Mesothelial cell of epicardium (in vitro differentiated cells): Measurements from ENCODE around the gene MAD2L2. TPM values are rescaled to one million over a fixed set of nuclear protein-coding genes. Genes with fewer than 3 reads are reported as not detected.

Experiments
- DNase-seq, 2 experiments: peaks; one replicate each; pipeline ENCODE4 v3.0.0; 2021; ENCODE audit warnings: low spot score in 2 of 2; ENCODE audit not compliant: unreplicated experiment in 2 of 2
- H3K27ac Mint-ChIP-seq: 2 replicates; pipeline ENCODE4 v1.8.0; 2021; ENCODE audit warnings: mixed read lengths
- H3K27me3 Mint-ChIP-seq: 2 replicates; pipeline ENCODE4 v1.8.0; 2021; ENCODE audit warnings: low read depth, mixed read lengths
- H3K36me3 Mint-ChIP-seq: 2 replicates; pipeline ENCODE4 v1.8.0; 2021; ENCODE audit warnings: mixed read lengths
- H3K4me1 Mint-ChIP-seq: 2 replicates; pipeline ENCODE4 v1.8.0; 2021; ENCODE audit warnings: mixed read lengths
- H3K4me3 Mint-ChIP-seq: 2 replicates; pipeline ENCODE4 v1.8.0; 2021; ENCODE audit warnings: mild to moderate bottlenecking, moderate library complexity, mixed read lengths
- H3K9me3 Mint-ChIP-seq: 2 replicates; pipeline ENCODE4 v1.8.0; 2021; ENCODE audit warnings: mixed read lengths
- total RNA-seq: library from RNA; stranded (reverse); gene quantifications from 3 replicates; pipeline ENCODE4 v1.2.1, GENCODE V29; 2021
- TF ChIP-seq, protein P1 (sequence below): fragments of 200-600 bp; sonication (generic); IDR thresholded peaks from one replicate; pipeline ENCODE4 v1.5.0; 2021; ENCODE audit warnings: antibody characterized with exemption; ENCODE audit not compliant: unreplicated experiment

MAD2L2 gene
- total RNA-seq, 1 donor from 2014 or later: 56.3 TPM

DNA sequence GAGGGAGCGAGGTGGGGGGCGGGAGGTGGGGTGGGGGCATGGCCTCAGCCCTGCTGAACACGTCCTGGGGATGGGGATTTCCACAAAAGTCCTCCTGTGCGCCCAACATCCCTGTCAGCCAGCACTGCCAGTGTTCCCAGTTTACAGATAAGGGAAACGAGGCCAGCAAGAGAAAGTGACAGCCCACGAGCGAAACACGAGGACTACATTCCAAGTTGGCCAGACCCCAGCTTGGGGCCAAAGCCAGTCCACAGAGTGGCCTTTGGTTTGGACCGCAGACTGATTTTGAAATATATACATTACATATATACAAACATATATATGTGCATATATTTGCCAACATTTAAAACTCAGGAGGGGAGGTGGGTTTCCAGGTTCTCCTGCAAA, 31.7 kb downstream of the MAD2L2 start:
- H3K4me3 Mint-ChIP-seq: no peak overlapping the region
- no peak overlapping the region for H3K27ac Mint-ChIP-seq
- H3K36me3 Mint-ChIP-seq: no peaks in the 10 kb centered on the region
- TF ChIP-seq, protein P1, sequence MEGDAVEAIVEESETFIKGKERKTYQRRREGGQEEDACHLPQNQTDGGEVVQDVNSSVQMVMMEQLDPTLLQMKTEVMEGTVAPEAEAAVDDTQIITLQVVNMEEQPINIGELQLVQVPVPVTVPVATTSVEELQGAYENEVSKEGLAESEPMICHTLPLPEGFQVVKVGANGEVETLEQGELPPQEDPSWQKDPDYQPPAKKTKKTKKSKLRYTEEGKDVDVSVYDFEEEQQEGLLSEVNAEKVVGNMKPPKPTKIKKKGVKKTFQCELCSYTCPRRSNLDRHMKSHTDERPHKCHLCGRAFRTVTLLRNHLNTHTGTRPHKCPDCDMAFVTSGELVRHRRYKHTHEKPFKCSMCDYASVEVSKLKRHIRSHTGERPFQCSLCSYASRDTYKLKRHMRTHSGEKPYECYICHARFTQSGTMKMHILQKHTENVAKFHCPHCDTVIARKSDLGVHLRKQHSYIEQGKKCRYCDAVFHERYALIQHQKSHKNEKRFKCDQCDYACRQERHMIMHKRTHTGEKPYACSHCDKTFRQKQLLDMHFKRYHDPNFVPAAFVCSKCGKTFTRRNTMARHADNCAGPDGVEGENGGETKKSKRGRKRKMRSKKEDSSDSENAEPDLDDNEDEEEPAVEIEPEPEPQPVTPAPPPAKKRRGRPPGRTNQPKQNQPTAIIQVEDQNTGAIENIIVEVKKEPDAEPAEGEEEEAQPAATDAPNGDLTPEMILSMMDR: no peak
- peaks cover 8% of the 10 kb centered on the region for H3K4me1 Mint-ChIP-seq
- no peak for DNase-seq
- H3K27me3 Mint-ChIP-seq: peaks cover 60% of the 10 kb centered on the region
- no peaks in the 10 kb centered on the region for H3K9me3 Mint-ChIP-seq

DNA sequence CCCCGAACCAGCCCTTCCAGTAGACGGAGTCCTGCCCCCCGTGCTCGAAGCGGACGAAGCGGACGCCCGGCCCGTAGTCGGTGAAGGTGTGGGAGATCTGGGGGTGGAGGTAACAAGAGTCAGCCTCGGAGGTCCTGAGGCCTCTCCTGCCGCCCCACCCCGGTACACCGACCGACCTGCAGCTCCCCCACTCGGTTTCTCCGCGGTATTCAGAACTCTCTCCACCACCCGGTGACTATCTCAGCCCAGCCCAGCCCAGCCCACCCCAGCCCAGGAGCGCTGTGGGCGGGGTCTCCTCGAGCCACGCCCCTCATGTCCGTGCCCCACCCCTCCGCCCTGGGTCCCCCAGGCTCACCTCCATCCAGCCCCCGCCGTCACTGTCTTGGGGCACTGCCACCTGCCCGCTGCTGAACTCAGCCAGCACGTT, 32.2 kb downstream of the MAD2L2 start:
- Mint-ChIP-seq H3K9me3 (no peaks in the 10 kb centered on the region), H3K27ac (no peak overlapping the region), H3K4me1 (peaks cover 8% of the 10 kb centered on the region), H3K27me3 (peaks cover 60% of the 10 kb centered on the region), H3K36me3 (no peaks in the 10 kb centered on the region), H3K4me3 (no peak overlapping the region)
- TF ChIP-seq, protein P1: no peak
- DNase-seq: no peak

DNA sequence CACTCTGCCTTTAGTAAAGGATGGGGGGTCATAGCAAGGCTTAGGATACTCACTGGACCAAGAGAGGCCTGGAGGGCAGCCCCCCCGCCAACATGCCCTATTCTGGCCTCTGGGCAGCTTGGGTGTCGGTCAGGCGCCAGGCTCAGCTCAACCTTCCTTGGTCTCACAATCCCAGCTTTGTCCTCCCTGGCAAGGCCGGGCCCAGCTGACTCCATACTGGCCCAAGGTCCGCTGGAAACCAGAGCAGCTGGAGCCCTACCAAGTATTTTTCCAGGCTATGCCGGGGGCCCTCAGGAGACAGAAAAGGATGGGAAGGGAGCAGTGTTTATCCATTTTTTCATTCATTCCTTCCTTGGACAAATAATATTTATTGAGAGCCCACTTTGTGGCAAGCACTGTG, 32.9 kb downstream of the MAD2L2 start:
- H3K4me3 Mint-ChIP-seq: no peak overlapping the region
- no peak overlapping the region for H3K27ac Mint-ChIP-seq
- H3K9me3 Mint-ChIP-seq: no peaks in the 10 kb centered on the region
- no peak for DNase-seq
- H3K27me3 Mint-ChIP-seq: peaks cover 57% of the 10 kb centered on the region
- H3K36me3 Mint-ChIP-seq: no peaks in the 10 kb centered on the region
- H3K4me1 Mint-ChIP-seq: peaks cover 8% of the 10 kb centered on the region
- TF ChIP-seq, protein P1: no peak

DNA sequence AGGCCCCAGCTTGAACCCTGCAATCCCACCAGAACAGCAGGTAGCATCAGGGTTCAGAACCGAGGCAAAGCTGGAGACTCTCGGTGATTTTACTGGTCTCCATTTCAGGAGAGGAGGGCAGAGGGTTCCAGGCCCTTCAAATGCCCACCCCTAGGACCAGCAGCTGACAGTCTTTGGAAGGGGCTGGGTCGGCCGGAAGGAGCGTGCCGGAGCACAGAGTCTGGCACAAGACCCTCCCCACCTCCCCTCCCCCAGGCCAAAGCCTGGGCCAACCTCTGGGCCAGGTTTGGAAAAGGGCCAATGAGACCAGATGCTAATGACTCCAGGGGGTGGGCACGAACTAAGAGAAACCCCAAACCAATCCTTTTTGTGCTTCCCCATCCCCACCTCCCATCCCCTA, 33.6 kb downstream of the MAD2L2 start:
- no peak overlapping the region for H3K27ac Mint-ChIP-seq
- no peaks in the 10 kb centered on the region for H3K36me3 Mint-ChIP-seq
- no peaks in the 10 kb centered on the region for H3K9me3 Mint-ChIP-seq
- peaks cover 55% of the 10 kb centered on the region for H3K27me3 Mint-ChIP-seq
- peaks cover 8% of the 10 kb centered on the region for H3K4me1 Mint-ChIP-seq
- no peak for DNase-seq
- TF ChIP-seq, protein P1: no peak
- no peak overlapping the region for H3K4me3 Mint-ChIP-seq

DNA sequence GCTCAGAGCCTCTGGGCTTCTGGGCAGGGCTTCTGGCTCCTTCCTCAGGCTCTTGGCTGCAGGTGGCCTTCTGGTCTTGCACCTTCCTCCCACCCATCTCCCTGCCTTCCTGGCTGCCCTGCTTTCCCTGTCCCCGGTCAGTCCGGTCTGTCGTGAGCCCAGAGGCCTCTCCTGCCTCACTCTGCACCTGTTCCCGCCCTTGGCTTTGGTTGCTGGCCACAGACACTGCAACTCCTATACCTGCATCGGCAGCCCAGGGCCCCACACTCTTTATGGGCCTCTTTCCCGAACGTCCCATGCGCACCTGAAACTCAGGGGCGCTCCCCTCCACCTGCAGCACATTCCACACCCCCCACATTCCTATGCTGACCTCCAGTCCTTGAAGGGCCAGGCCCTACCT, 34.6 kb downstream of the MAD2L2 start:
- Mint-ChIP-seq H3K27ac (no peak overlapping the region), H3K36me3 (no peaks in the 10 kb centered on the region), H3K4me3 (no peak overlapping the region), H3K4me1 (peaks cover 8% of the 10 kb centered on the region), H3K9me3 (no peaks in the 10 kb centered on the region), H3K27me3 (peaks cover 49% of the 10 kb centered on the region)
- TF ChIP-seq, protein P1: no peak
- no peak for DNase-seq

DNA sequence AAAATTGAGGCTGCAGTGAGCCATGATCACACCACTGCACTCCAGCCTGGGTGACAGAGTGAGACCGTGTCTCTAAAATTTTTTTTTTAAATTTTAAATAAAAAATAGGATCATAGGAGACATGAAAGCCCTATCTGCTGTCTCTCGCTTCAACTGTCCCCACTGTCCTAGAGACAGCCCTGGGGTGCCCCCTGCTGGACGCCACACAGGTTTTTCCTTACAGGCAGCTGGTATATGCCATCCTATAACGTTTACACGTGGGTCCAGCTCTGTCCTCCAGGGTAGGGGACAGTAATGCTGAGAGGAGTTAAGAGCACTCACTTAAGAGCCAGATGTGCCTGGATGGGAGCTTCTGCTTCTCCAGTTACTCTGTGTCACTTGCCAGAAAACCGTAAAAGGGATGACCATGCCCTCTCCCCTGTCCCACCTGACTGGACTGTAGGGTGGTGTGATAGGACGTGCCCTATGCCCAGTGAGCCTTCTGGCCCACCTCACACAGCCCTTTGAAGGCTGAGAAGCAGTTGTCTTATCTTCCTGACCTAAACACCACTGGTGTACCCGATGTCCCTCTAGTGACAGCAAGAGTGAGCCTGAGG, 35.2 kb downstream of the MAD2L2 start:
- H3K4me3 Mint-ChIP-seq: no peak overlapping the region
- H3K4me1 Mint-ChIP-seq: peaks cover 4% of the 10 kb centered on the region
- TF ChIP-seq, protein P1: peak; percentile 43
- no peaks in the 10 kb centered on the region for H3K9me3 Mint-ChIP-seq
- peak; percentile 64 to 86 for DNase-seq
- H3K36me3 Mint-ChIP-seq: no peaks in the 10 kb centered on the region
- no peak overlapping the region for H3K27ac Mint-ChIP-seq
- H3K27me3 Mint-ChIP-seq: peaks cover 43% of the 10 kb centered on the region
